K562 (cell line): Measurements from ENCODE around the gene UPK2. TPM values are rescaled to one million over a fixed set of nuclear protein-coding genes. Genes with fewer than 3 reads are reported as not detected.
A peak's percentile ranks its signal among the peaks of the same experiment; 100 is the strongest.

Experiments used
- ARID1B ChIP-seq: fragments of 450-650 bp; IDR thresholded peaks from 2 replicates; pipeline ENCODE4 v1.6.1; 2016; ENCODE audit warnings: antibody characterized with exemption, mild to moderate bottlenecking, inconsistent platforms
- ARID2 ChIP-seq: fragments of 450-650 bp; IDR thresholded peaks from 2 replicates; pipeline ENCODE4 v1.6.1; 2017; ENCODE audit warnings: antibody characterized with exemption, mild to moderate bottlenecking
- ATF1 ChIP-seq, 2 experiments: fragments of 450-650 bp in 1 of 2; IDR thresholded peaks; 2 replicates each; pipeline ENCODE4 v1.6.1; 2016; ENCODE audit warnings: missing compliant biosample characterization in 1 of 2, missing genetic modification characterization in 1 of 2
- ATF7 ChIP-seq: fragments of 450-650 bp; IDR thresholded peaks from 2 replicates; pipeline ENCODE4 v1.7.1; 2014; ENCODE audit warnings: mild to moderate bottlenecking, moderate library complexity
- CAMTA2 ChIP-seq: fragments of 250-450 bp; sonication (Bioruptor Pico); conservative IDR thresholded peaks from 2 replicates; pipeline ENCODE4 v1.5.1; 2022
- CC2D1A ChIP-seq: fragments of 450-650 bp; IDR thresholded peaks from 2 replicates; pipeline ENCODE4 v1.6.1; 2017; ENCODE audit warnings: mild to moderate bottlenecking
- CTBP1 ChIP-seq: fragments of 450-650 bp; IDR thresholded peaks from 2 replicates; pipeline ENCODE4 v1.6.1; 2016; ENCODE audit warnings: borderline replicate concordance
- HLTF ChIP-seq: fragments of 450-650 bp; IDR thresholded peaks from 2 replicates; pipeline ENCODE4 v1.6.1; 2016
- JUND ChIP-seq, 2 experiments: IDR thresholded peaks; 2 replicates in 1 of 2; 3 replicates in 1 of 2; pipeline ENCODE4 v1.6.1; 2011; ENCODE audit warnings: borderline replicate concordance in 2 of 2, low read depth in 2 of 2, low read length in 2 of 2, improper control_type of control experiment in 1 of 2, missing biosample characterization in 1 of 2, missing genetic modification characterization in 1 of 2, missing genetic modification reagents in 1 of 2
- MYNN ChIP-seq, 2 experiments: sonication (generic); formaldehyde crosslinking in 1 of 2; IDR thresholded peaks; 2 replicates each; pipeline versions ENCODE4 v1.5.0 to v1.6.1; 2016 to 2020; ENCODE audit warnings: antibody characterized with exemption in 1 of 2, missing genetic modification reagents in 1 of 2
- NFIC ChIP-seq: fragments of 450-650 bp; IDR thresholded peaks from 2 replicates; pipeline ENCODE4 v1.6.1; 2017; ENCODE audit warnings: mild to moderate bottlenecking, inconsistent platforms
- POLR2B ChIP-seq: fragments of 450-650 bp; IDR thresholded peaks from 2 replicates; pipeline ENCODE4 v1.6.1; 2018; ENCODE audit warnings: low read depth; ENCODE audit not compliant: partially characterized antibody
- RB1 ChIP-seq: fragments of 450-650 bp; IDR thresholded peaks from 2 replicates; pipeline ENCODE4 v1.6.1; 2017; ENCODE audit warnings: low read depth, mild to moderate bottlenecking
- SMC3 ChIP-seq: conservative IDR thresholded peaks from 2 replicates; pipeline ENCODE4 v1.6.1; 2011; ENCODE audit warnings: low read depth, low read length, improper control_type of control experiment; ENCODE audit not compliant: insufficient read depth
- SOX6 ChIP-seq: fragments of 450-650 bp; IDR thresholded peaks from 2 replicates; pipeline ENCODE4 v1.6.1; 2014; ENCODE audit warnings: mild to moderate bottlenecking
- SREBF1 ChIP-seq: fragments of 150-350 bp; IDR thresholded peaks from 2 replicates; pipeline ENCODE4 v1.6.1; 2014; ENCODE audit warnings: antibody characterized with exemption, low read depth, low read length, borderline replicate concordance
- TEAD4 ChIP-seq, 2 experiments: sonication (generic) in 1 of 2; formaldehyde crosslinking in 1 of 2; IDR thresholded peaks; 2 replicates each; pipeline versions ENCODE4 v1.6.1 to v1.8.0; 2012 to 2022; ENCODE audit warnings: borderline replicate concordance in 1 of 2, inconsistent platforms in 1 of 2, low read length in 1 of 2, mild to moderate bottlenecking in 1 of 2, missing genetic modification reagents in 1 of 2
- ZSCAN29 ChIP-seq: fragments of 450-650 bp; IDR thresholded peaks from 2 replicates; pipeline ENCODE4 v1.6.1; 2017
- polyA plus RNA-seq, 8 experiments: library from polyadenylated mRNA; depleted of rRNA in 4 of 8; stranded (reverse) in 5 of 8; unstranded in 3 of 8; fragments of >200 nt; fragmentation: Nextera tagmentation in 2 of 8; fragmentation: Illumina TruSeq in 1 of 8; extraction: Ambion mirVana in 2 of 8; extraction: Trizol in 1 of 8; gene quantifications; 2 replicates each; pipeline versions ENCODE4 v1.2.1 to v1.2.3, GENCODE V29; 2011 to 2014; ENCODE audit warnings: inconsistent platforms in 1 of 8, missing spikeins in 1 of 8
- total RNA-seq, 7 experiments: library from RNA; depleted of rRNA in 6 of 7; stranded (reverse); fragments of >200 nt in 6 of 7; fragmentation: Illumina TruSeq in 2 of 7; extraction: Trizol in 2 of 7; gene quantifications; 2 replicates each; pipeline versions ENCODE4 v1.2.1 to v1.2.3, GENCODE V29; 2011 to 2021; ENCODE audit warnings: low replicate concordance in 1 of 7
- TF ChIP-seq, protein P1 (sequence below): fragments of 450-650 bp; IDR thresholded peaks from 2 replicates; pipeline ENCODE4 v1.6.1; 2016
- TF ChIP-seq, protein P2 (sequence below), 2 experiments: fragments of 450-650 bp in 1 of 2; IDR thresholded peaks; 2 replicates each; pipeline ENCODE4 v1.6.1; 2011 to 2017; ENCODE audit warnings: low read depth in 2 of 2, antibody characterized with exemption in 1 of 2, borderline replicate concordance in 1 of 2, low read length in 1 of 2, mild to moderate bottlenecking in 1 of 2, mixed read lengths in 1 of 2; ENCODE audit not compliant: control insufficient read depth in 1 of 2
- TF ChIP-seq, protein P3 (sequence below): sonication (generic); formaldehyde crosslinking; IDR thresholded peaks from 2 replicates; pipeline ENCODE4 v1.8.1; 2023; ENCODE audit warnings: mild to moderate bottlenecking, missing genetic modification reagents

UPK2 gene
- total and polyA plus RNA-seq, 9 of the 15 experiments (the other 6 are each of a cell fraction or from before 2014, with no cell fraction given) = not detected

DNA sequence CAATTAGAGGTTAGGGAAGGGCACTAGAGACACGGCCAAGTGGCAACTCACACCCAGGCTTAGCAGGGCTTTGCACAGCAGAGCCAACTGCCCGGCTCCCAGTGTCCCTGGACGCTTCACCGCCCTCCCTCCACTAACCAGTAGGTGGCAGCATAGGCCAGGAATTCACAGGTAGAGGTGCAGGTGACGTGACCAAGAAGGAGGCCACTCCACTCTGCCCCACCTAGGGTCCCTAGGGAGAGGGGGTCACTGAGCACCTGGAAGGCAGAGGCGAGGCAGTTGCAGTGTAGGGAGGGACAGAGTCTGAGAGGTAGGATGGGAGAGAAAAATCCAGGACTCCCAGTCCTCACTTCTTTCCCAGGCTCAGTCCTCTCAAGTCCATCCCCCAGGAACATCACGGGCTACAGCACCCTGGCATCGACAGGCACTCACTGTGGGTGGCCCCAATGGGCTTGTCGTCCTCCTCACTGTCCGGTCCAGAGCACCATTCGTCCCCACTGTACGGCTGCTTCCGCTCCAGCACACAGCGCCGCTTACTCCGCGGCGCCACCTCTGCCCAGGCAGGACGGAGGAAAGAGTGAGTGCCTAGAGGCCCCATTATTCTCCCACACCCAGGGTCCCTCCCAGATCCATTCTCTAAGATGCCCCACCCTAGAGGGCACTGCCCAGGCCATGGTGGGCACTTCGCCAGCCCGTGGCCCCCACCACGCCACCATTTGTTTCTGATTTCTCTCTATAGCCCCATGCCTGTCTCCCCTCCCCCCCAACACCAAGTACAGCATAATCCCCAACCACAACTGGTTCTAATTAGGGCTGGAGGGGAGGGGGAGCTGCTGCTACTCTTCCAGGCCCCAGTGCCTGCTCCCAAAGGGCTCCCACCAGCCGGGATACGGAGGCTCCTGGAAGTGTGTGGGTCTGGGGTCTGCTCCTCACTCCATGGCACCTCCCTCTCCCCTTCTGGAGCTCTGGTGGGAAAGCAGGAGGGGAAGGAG, 48.8 kb upstream of the UPK2 start (continued):
- TF ChIP-seq TEAD4 (IDR thresholded peaks at IDR 0.05; ENCODE audit: low read length) (no peak), TEAD4 (CRISPR knock-in tag; IDR thresholded peaks at IDR 0.05; ENCODE audit: borderline replicate concordance) (no peak), JUND (IDR thresholded peaks at IDR 0.05; ENCODE audit: borderline replicate concordance, low read depth, low read length) (peak; percentile 75), JUND (tag; IDR thresholded peaks at IDR 0.05; ENCODE audit: borderline replicate concordance, low read depth, low read length) (peak; percentile 71; the same call in 2 of the 3 replicates), ATF7 (peak; percentile 89), RB1 (peak; percentile 45; the same call in 1 of the 2 replicates), MYNN (IDR thresholded peaks at IDR 0.05) (peak; percentile 92), MYNN (CRISPR knock-in tag; IDR thresholded peaks at IDR 0.05) (no peak), SMC3 (peak; percentile 96), ARID2 (peak; percentile 96), SOX6 (0 out of 2 replicates have a peak, but pooled peaks have one; percentile 19), ARID1B (peak; percentile 20; the same call in 1 of the 2 replicates), SREBF1 (peak; percentile 57; the same call in 1 of the 2 replicates), ZSCAN29 (no peak), ATF1 (CRISPR knock-in tag; IDR thresholded peaks at IDR 0.05) (no peak), ATF1 (tag; IDR thresholded peaks at IDR 0.05) (peak; percentile 90), CAMTA2 (CRISPR knock-in tag) (no peak), CTBP1 (peak; percentile 79; the same call in 1 of the 2 replicates), HLTF (0 out of 2 replicates have a peak, but pooled peaks have one; percentile 38), CC2D1A (peak; percentile 94), NFIC (peak; percentile 5; the same call in 1 of the 2 replicates), POLR2B (no peak)
- TF ChIP-seq, protein P1, sequence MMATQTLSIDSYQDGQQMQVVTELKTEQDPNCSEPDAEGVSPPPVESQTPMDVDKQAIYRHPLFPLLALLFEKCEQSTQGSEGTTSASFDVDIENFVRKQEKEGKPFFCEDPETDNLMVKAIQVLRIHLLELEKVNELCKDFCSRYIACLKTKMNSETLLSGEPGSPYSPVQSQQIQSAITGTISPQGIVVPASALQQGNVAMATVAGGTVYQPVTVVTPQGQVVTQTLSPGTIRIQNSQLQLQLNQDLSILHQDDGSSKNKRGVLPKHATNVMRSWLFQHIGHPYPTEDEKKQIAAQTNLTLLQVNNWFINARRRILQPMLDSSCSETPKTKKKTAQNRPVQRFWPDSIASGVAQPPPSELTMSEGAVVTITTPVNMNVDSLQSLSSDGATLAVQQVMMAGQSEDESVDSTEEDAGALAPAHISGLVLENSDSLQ = no peak
- TF ChIP-seq, protein P2, sequence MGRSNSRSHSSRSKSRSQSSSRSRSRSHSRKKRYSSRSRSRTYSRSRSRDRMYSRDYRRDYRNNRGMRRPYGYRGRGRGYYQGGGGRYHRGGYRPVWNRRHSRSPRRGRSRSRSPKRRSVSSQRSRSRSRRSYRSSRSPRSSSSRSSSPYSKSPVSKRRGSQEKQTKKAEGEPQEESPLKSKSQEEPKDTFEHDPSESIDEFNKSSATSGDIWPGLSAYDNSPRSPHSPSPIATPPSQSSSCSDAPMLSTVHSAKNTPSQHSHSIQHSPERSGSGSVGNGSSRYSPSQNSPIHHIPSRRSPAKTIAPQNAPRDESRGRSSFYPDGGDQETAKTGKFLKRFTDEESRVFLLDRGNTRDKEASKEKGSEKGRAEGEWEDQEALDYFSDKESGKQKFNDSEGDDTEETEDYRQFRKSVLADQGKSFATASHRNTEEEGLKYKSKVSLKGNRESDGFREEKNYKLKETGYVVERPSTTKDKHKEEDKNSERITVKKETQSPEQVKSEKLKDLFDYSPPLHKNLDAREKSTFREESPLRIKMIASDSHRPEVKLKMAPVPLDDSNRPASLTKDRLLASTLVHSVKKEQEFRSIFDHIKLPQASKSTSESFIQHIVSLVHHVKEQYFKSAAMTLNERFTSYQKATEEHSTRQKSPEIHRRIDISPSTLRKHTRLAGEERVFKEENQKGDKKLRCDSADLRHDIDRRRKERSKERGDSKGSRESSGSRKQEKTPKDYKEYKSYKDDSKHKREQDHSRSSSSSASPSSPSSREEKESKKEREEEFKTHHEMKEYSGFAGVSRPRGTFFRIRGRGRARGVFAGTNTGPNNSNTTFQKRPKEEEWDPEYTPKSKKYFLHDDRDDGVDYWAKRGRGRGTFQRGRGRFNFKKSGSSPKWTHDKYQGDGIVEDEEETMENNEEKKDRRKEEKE (IDR thresholded peaks at IDR 0.05; ENCODE audit: borderline replicate concordance in 1 of 2, control insufficient read depth in 1 of 2, low read depth in 2 of 2, low read length in 1 of 2) = no peak
- TF ChIP-seq, protein P3, sequence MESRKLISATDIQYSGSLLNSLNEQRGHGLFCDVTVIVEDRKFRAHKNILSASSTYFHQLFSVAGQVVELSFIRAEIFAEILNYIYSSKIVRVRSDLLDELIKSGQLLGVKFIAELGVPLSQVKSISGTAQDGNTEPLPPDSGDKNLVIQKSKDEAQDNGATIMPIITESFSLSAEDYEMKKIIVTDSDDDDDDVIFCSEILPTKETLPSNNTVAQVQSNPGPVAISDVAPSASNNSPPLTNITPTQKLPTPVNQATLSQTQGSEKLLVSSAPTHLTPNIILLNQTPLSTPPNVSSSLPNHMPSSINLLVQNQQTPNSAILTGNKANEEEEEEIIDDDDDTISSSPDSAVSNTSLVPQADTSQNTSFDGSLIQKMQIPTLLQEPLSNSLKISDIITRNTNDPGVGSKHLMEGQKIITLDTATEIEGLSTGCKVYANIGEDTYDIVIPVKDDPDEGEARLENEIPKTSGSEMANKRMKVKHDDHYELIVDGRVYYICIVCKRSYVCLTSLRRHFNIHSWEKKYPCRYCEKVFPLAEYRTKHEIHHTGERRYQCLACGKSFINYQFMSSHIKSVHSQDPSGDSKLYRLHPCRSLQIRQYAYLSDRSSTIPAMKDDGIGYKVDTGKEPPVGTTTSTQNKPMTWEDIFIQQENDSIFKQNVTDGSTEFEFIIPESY = peak; percentile 91
